22Rv1 (cell line): ENCODE data around the gene DIP2C.

ENCODE experiments used
- CTCF ChIP-seq: fragments of 450-650 bp; IDR thresholded peaks from 2 replicates; pipeline ENCODE4 v1.5.1; 2017; ENCODE audit warnings: mild to moderate bottlenecking
- ZFX ChIP-seq: fragments of 450-650 bp; IDR thresholded peaks from 2 replicates; pipeline ENCODE4 v1.6.1; 2017; ENCODE audit warnings: antibody characterized with exemption, borderline replicate concordance

- TF ChIP-seq ZFX (no peak), CTCF (no peak)
Observed at GRCh38 chr10:605632-606325, 83.7 kb downstream of the DIP2C start.
